Measurements from ENCODE around the gene DIAPH2.

DIAPH2 gene

DNA sequence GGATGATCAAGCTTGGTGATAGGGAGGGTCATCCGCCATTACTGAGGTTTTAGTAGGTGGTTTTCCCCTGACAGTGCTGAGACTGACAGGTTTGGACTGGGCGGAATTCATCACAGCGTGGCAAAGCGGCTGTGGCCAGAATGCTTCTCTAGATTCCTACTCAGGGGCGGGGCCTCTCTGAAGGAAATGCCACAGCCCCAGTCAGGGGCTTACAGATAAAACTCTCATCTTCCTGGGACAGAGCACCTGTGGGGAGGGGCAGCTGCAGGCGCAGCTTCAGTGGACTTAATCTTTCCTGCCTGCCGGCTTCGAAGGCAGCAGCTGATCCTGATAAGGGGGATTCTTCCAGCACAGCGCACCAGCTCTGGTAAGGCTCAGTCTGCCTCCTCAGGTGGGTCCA, 515.8 kb downstream of the DIAPH2 start:
- no peak for DNase-seq

DNA sequence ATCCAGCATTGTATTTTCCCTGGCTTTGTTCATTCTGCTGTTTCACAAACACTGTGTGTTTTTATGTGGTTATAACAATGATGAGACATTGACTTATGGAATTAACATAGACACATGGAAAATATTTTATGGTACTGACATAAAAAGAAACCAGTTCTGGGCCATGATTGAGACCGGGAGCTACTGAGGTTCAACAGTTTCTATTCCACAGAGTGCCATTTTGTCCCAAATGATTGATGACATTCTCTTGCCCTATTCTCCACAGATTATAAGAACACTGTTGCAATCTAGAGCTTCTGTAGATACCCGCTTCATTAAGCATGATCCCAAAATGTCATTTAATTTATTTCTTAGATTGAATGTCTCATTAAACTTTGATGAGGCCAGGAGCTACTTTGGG, 525.9 kb downstream of the DIAPH2 start:
- no peak for DNase-seq

GRCh38 chrX:97211070-97211469, 526.4 kb downstream of the DIAPH2 start:
- no peak for DNase-seq

GRCh38 chrX:97215186-97215585, 530.5 kb downstream of the DIAPH2 start:
- DNase-seq, result peak; percentile 51

DNA sequence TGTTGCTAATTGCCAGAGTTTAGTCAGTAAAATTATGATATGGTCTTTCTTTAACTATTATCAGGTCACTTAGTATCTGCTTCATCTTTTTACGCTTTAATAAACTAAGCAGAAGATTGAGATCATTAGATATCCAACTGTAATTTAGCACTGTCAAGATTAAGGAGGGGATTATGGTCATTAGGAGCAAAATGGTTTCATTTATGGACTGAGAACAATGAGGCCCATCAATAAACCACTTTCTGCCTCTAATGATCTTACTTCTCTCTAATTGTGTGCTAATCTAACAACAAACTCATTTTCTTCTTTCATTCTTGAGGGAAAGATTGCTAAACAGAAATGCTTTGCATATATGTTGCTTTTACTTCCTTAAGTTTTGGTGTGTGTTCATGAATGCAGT, 539.5 kb downstream of the DIAPH2 start:
- DNase-seq, result no peak

GRCh38 chrX:97229318-97229717, 544.7 kb downstream of the DIAPH2 start:
- no peak for DNase-seq

- DNase-seq, result no peak
These were observed 546.3 kb downstream of the DIAPH2 start for GRCh38 chrX:97230948-97231347.

GRCh38 chrX:97234471-97235081, 549.9 kb downstream of the DIAPH2 start:
- DNase-seq, result no peak

- DNase-seq, result peak; percentile 20
These were observed 554.0 kb downstream of the DIAPH2 start for GRCh38 chrX:97238632-97239031.

- no peak for DNase-seq
These were observed 567.5 kb downstream of the DIAPH2 start for GRCh38 chrX:97252111-97252510.

- no peak for DNase-seq
These were observed 576.0 kb downstream of the DIAPH2 start for GRCh38 chrX:97260679-97261078.

- DNase-seq, result no peak
These were observed 581.9 kb downstream of the DIAPH2 start for GRCh38 chrX:97266406-97267121.

GRCh38 chrX:97267396-97268181, 582.9 kb downstream of the DIAPH2 start:
- peak; percentile 11 for DNase-seq

DNA sequence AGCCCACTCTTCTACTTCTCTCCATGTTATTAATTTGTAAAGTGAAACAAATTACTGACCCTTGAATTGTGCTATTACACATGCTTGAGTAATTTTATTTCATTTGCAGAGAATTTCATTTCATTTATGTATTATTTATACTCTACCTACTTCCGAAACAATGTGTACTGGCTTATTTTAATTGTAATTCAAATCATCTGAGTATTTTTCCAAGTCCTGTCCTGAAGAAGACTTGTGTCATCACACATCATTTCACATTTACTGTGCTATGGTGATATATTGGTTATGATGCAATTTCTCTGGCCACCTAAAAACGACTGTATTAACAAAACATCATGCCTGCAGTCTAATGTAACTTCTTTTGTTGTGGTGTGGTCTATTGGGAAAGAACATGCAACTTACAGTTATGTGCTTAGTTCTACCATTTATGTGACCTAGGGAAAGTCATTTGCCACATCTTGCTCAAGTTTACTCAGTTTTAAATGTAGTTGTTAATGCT, 583.6 kb downstream of the DIAPH2 start:
- DNase-seq, result no peak

- DNase-seq, result no peak
These were observed 599.9 kb downstream of the DIAPH2 start for GRCh38 chrX:97284531-97284930.

DNA sequence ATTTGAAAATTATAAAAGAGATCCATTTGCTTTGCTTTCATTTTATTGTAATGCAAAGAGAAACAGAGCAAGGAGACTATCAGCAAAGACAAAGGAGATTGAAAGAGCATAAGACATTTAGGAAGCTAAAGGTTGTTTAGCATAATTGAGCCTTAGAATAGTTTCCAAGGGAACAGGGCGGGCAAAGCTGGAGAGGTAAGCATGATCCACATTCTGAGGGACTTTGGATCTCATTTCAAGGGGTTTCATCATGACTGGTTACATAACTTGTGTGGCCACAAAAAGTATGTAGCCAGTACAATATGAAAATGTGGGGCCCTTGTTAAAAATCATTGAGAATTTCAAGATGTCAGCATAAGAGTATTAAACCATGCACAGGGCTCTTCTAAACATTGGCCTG, 605.6 kb downstream of the DIAPH2 start:
- peak; percentile 9 for DNase-seq

DNA sequence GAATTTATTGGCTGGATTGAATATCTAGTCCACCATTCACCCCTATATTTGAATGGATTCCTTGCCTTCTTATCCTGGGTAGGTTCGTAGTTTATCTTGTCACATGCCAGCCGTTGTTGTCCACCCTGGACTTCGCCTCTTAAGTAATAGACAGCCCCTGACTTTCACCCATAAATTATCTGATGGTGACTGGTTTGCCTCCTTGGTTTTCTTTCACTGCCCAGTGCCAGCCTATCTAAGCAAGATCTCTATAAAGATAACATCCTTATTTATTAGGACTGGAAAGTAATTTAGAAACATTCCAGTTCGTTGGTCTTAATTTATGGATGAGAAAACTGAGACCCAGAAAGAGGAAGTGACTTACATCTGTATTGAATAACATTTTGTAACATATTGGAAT, 609.4 kb downstream of the DIAPH2 start:
- DNase-seq, result no peak

DNA sequence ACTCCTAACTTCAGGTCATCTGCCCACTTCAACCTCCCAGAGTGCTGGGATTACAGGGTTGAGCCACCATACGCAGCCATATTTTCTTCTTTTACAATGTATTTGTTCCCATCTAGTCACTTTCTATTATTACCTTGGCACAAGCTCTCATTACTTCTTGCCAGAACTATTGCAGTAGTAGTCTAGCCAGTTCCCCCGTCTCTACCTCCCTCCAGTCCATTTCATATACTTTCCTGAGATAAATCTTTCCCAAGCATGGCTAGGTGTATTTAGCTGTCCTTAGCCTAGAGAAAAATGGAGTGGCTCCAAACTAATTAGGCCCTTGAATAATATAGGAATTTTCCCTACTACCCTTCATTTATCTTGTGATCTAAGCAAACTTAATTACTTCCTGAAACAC, 611.3 kb downstream of the DIAPH2 start:
- no peak for DNase-seq

- no peak for DNase-seq
These were observed 622.3 kb downstream of the DIAPH2 start for GRCh38 chrX:97306771-97307470.

- DNase-seq, result no peak
These were observed 623.5 kb downstream of the DIAPH2 start for GRCh38 chrX:97308171-97308570.

DNA sequence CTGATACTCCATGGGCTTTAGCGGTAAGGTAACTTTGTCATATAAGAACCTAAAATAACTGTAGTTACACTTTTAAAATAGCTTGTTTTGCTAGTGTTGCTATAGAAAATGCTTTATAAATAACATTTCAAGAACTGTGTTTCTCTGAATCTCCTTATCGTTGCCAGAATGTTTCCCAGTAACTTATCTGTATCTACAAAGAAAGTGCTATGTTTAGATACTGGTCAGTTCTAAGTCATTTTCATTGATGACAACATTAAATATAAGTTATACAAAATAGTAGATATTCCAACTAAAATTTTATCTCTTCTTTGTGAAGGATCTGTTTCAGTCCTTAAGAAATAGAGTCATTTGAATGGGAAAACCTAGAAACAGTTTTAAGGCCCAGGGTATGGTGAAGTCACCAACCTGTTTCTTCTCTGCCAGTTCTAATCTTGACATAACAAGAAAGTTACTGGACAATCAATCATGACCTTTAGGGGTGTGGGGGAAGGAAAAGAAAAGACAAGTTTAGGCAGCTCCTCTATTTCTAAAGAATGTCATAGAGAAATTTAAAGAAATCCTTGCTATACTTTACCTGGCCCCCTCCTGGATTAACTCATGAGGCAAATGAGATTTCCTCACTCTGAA, 625.0 kb downstream of the DIAPH2 start:
- no peak for DNase-seq

GRCh38 chrX:97310373-97310772, 625.7 kb downstream of the DIAPH2 start:
- peak; percentile 41 for DNase-seq
